Liver (tissue), 9 donors: ENCODE results near the gene RRAS2. TPM values are rescaled to one million over a fixed set of nuclear protein-coding genes. Genes with fewer than 3 reads are reported as not detected.

Experiments
- DNase-seq: peaks from one replicate; pipeline ENCODE4 v3.0.0-alpha.2; 2017; ENCODE audit warnings: low spot score
- H3K27ac ChIP-seq, 2 donors: one replicate each; pipeline ENCODE4 v1.7.0; 2013; ENCODE audit warnings: inconsistent platforms in 2 of 2, low read length in 2 of 2, control low read depth in 1 of 2, low read depth in 1 of 2, mild to moderate bottlenecking in 1 of 2
- H3K27me3 ChIP-seq, 4 donors: one replicate each; pipeline versions ENCODE4 v1.6.1 to v1.7.0; 2013; ENCODE audit warnings: low read length in 3 of 4, inconsistent platforms in 1 of 4, mild to moderate bottlenecking in 1 of 4, moderate library complexity in 1 of 4; ENCODE audit not compliant: control insufficient read depth in 4 of 4, insufficient read depth in 4 of 4
- H3K36me3 ChIP-seq, 4 donors: one replicate each; pipeline versions ENCODE4 v1.6.1 to v1.7.0; 2013; ENCODE audit warnings: low read length in 3 of 4, mild to moderate bottlenecking in 3 of 4, low read depth in 1 of 4, moderate library complexity in 1 of 4; ENCODE audit not compliant: control insufficient read depth in 4 of 4, insufficient read depth in 3 of 4
- H3K4me1 ChIP-seq, 4 donors: one replicate each; pipeline versions ENCODE4 v1.6.1 to v1.7.0; 2013; ENCODE audit warnings: low read length in 3 of 4, mild to moderate bottlenecking in 3 of 4, moderate library complexity in 1 of 4; ENCODE audit not compliant: control insufficient read depth in 4 of 4, insufficient read depth in 4 of 4
- H3K4me3 ChIP-seq, 3 donors: one replicate each; pipeline versions ENCODE4 v1.6.1 to v1.7.0; 2013; ENCODE audit warnings: low read length in 3 of 3, control low read depth in 1 of 3, low read depth in 1 of 3, mild to moderate bottlenecking in 1 of 3
- H3K9ac ChIP-seq, 2 donors: one replicate each; pipeline ENCODE4 v1.7.0; 2013; ENCODE audit warnings: low read length in 2 of 2, mild to moderate bottlenecking in 2 of 2, moderate library complexity in 2 of 2, control low read depth in 1 of 2, low read depth in 1 of 2
- H3K9me3 ChIP-seq, 4 donors: one replicate each; pipeline versions ENCODE4 v1.6.1 to v1.7.0; 2013; ENCODE audit warnings: low read length in 3 of 4; ENCODE audit not compliant: control insufficient read depth in 4 of 4
- ATF3 ChIP-seq: IDR thresholded peaks from 2 replicates; pipeline ENCODE4 v1.6.1; 2016; ENCODE audit warnings: antibody characterized with exemption
- CTCF ChIP-seq: fragments of 150-350 bp; IDR thresholded peaks from 2 replicates; pipeline ENCODE4 v1.5.1; 2017; ENCODE audit warnings: improper control_type of control experiment, low read depth, low read length; ENCODE audit not compliant: missing input control
- EGR1 ChIP-seq, 2 donors: IDR thresholded peaks; 2 replicates each; pipeline ENCODE4 v1.6.1; 2016 to 2018; ENCODE audit warnings: antibody characterized with exemption in 2 of 2, low read depth in 2 of 2
- FOXA1 ChIP-seq: IDR thresholded peaks from 2 replicates; pipeline ENCODE4 v1.6.1; 2016; ENCODE audit warnings: antibody characterized with exemption
- FOXA2 ChIP-seq: IDR thresholded peaks from 2 replicates; pipeline ENCODE4 v1.6.1; 2016; ENCODE audit warnings: antibody characterized with exemption
- GABPA ChIP-seq, 2 donors: IDR thresholded peaks in 1 of 2; conservative IDR thresholded peaks in 1 of 2; 2 replicates each; pipeline ENCODE4 v1.6.1; 2016; ENCODE audit warnings: antibody characterized with exemption in 2 of 2, mild to moderate bottlenecking in 1 of 2, moderate library complexity in 1 of 2
- HNF4A ChIP-seq, 2 donors: conservative IDR thresholded peaks; 2 replicates each; pipeline ENCODE4 v1.6.1; 2016; ENCODE audit warnings: antibody characterized with exemption in 2 of 2, mild to moderate bottlenecking in 2 of 2
- HNF4G ChIP-seq: IDR thresholded peaks from 2 replicates; pipeline ENCODE4 v1.6.1; 2016; ENCODE audit warnings: antibody characterized with exemption
- JUND ChIP-seq, 2 donors: IDR thresholded peaks; 2 replicates each; pipeline ENCODE4 v1.6.1; 2016; ENCODE audit warnings: antibody characterized with exemption in 2 of 2
- NR2F2 ChIP-seq: IDR thresholded peaks from 2 replicates; pipeline ENCODE4 v1.6.1; 2016; ENCODE audit warnings: antibody characterized with exemption
- RAD21 ChIP-seq, 2 donors: IDR thresholded peaks; 2 replicates each; pipeline ENCODE4 v1.6.1; 2016; ENCODE audit warnings: antibody characterized with exemption in 2 of 2, mild to moderate bottlenecking in 2 of 2
- REST ChIP-seq: IDR thresholded peaks from 2 replicates; pipeline ENCODE4 v1.6.1; 2016; ENCODE audit warnings: antibody characterized with exemption, mild to moderate bottlenecking
- RXRA ChIP-seq, 2 donors: IDR thresholded peaks; 2 replicates each; pipeline ENCODE4 v1.6.1; 2017 to 2018; ENCODE audit warnings: antibody characterized with exemption in 2 of 2, mild to moderate bottlenecking in 1 of 2
- SP1 ChIP-seq: IDR thresholded peaks from 2 replicates; pipeline ENCODE4 v1.6.1; 2018; ENCODE audit warnings: antibody characterized with exemption, mild to moderate bottlenecking
- TAF1 ChIP-seq: conservative IDR thresholded peaks from 2 replicates; pipeline ENCODE4 v1.6.1; 2016; ENCODE audit warnings: antibody characterized with exemption, mild to moderate bottlenecking
- YY1 ChIP-seq: IDR thresholded peaks from 2 replicates; pipeline ENCODE4 v1.6.1; 2016; ENCODE audit warnings: antibody characterized with exemption, mild to moderate bottlenecking
- WGBS: extraction: QIAGEN DNeasy Blood & Tissue Kit; methylation state at CpG from one replicate; pipeline ENCODE4 v1.1.7; 2013; 5-methylcytosine and 5-hydroxymethylcytosine counted together
- polyA plus RNA-seq, 2 donors: library from polyadenylated mRNA; stranded (reverse) in 1 of 2; unstranded in 1 of 2; fragments of 200-250 nt in 1 of 2; fragments of >200 nt in 1 of 2; fragmentation: Nextera tagmentation in 1 of 2; extraction: Ambion mirVana in 1 of 2; gene quantifications; one replicate each; pipeline versions ENCODE4 v1.2.1 to v1.2.3, GENCODE V29; 2013 to 2015
- total RNA-seq, 2 donors: library from RNA; depleted of rRNA; stranded (reverse); fragments of >200 nt; gene quantifications; one replicate each; pipeline ENCODE4 v1.2.3, GENCODE V29; 2014
- TF ChIP-seq, protein P1 (sequence below): IDR thresholded peaks from 2 replicates; pipeline ENCODE4 v1.6.1; 2016; ENCODE audit warnings: antibody characterized with exemption
- TF ChIP-seq, protein P2 (sequence below): IDR thresholded peaks from 2 replicates; pipeline ENCODE4 v1.6.1; 2016; ENCODE audit warnings: antibody characterized with exemption
- donor health status: healthy.
- donor health status: healthy.
- donor health status: healthy.
- donor health status: healthy.
- donor health status: healthy.

The RRAS2 gene
- total and polyA plus RNA-seq, 4 donors, result 11.2 to 23.8 (median 17.5) TPM

GRCh38 chr11:14242733-14243132 is 116.2 kb downstream of the RRAS2 start:
- H3K9me3 ChIP-seq, result no peaks in the 10 kb centered on the region
- no peak overlapping the region for H3K4me3 ChIP-seq
- H3K4me1 ChIP-seq, result no peaks in the 10 kb centered on the region
- H3K27me3 ChIP-seq, result peaks cover 0 to 2% (median 0%) of the 10 kb centered on the region in 4 donors
- TF ChIP-seq HNF4A (conservative IDR thresholded peaks at IDR 0.05) (no peak), FOXA2 (no peak), TAF1 (no peak), JUND (IDR thresholded peaks at IDR 0.05) (no peak), RAD21 (IDR thresholded peaks at IDR 0.05) (no peak), HNF4G (no peak), RXRA (IDR thresholded peaks at IDR 0.05) (no peak), YY1 (no peak), NR2F2 (no peak), FOXA1 (no peak), SP1 (no peak), EGR1 (IDR thresholded peaks at IDR 0.05; ENCODE audit: low read depth in 2 of 2) (no peak), CTCF (no peak), GABPA (IDR thresholded peaks at IDR 0.05 in 1 of 2, conservative IDR thresholded peaks at IDR 0.05 in 1 of 2) (no peak), REST (no peak)
- TF ChIP-seq, protein P1, sequence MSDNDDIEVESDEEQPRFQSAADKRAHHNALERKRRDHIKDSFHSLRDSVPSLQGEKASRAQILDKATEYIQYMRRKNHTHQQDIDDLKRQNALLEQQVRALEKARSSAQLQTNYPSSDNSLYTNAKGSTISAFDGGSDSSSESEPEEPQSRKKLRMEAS, result no peak
- DNase-seq, result no peak
- H3K9ac ChIP-seq, result no peak overlapping the region
- whole genome bisulfite sequencing, result 96% methylated on average over 4 of the region's 4 CpGs
- H3K27ac ChIP-seq, result no peak overlapping the region
- H3K36me3 ChIP-seq, result no peaks in the 10 kb centered on the region

GRCh38 chr11:14242187-14242586 is 116.8 kb downstream of the RRAS2 start:
- Histone ChIP-seq H3K27me3 (peaks cover 0 to 2% (median 0%) of the 10 kb centered on the region in 4 donors), H3K4me1 (no peaks in the 10 kb centered on the region), H3K4me3 (no peak overlapping the region), H3K36me3 (no peaks in the 10 kb centered on the region), H3K27ac (no peak overlapping the region), H3K9me3 (no peaks in the 10 kb centered on the region), H3K9ac (no peak overlapping the region)
- 65% methylated on average over 4 of the region's 4 CpGs for WGBS
- no peak for DNase-seq
- no peak for TF ChIP-seq HNF4G
- TF ChIP-seq CTCF, result no peak
- TF ChIP-seq, protein P2, sequence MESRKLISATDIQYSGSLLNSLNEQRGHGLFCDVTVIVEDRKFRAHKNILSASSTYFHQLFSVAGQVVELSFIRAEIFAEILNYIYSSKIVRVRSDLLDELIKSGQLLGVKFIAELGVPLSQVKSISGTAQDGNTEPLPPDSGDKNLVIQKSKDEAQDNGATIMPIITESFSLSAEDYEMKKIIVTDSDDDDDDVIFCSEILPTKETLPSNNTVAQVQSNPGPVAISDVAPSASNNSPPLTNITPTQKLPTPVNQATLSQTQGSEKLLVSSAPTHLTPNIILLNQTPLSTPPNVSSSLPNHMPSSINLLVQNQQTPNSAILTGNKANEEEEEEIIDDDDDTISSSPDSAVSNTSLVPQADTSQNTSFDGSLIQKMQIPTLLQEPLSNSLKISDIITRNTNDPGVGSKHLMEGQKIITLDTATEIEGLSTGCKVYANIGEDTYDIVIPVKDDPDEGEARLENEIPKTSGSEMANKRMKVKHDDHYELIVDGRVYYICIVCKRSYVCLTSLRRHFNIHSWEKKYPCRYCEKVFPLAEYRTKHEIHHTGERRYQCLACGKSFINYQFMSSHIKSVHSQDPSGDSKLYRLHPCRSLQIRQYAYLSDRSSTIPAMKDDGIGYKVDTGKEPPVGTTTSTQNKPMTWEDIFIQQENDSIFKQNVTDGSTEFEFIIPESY, result no peak
- no peak for TF ChIP-seq GABPA (IDR thresholded peaks at IDR 0.05 in 1 of 2, conservative IDR thresholded peaks at IDR 0.05 in 1 of 2)
- no peak for TF ChIP-seq NR2F2
- TF ChIP-seq, protein P1, result no peak
- no peak for TF ChIP-seq JUND (IDR thresholded peaks at IDR 0.05)
- no peak for TF ChIP-seq SP1
- no peak for TF ChIP-seq YY1
- TF ChIP-seq ATF3, result no peak
- TF ChIP-seq FOXA2, result no peak
- TF ChIP-seq FOXA1, result no peak
- no peak for TF ChIP-seq EGR1 (IDR thresholded peaks at IDR 0.05; ENCODE audit: low read depth in 2 of 2)
